Measurements from ENCODE around the gene TSPO2. TPM values are rescaled to one million over a fixed set of nuclear protein-coding genes. Genes with fewer than 3 reads are reported as not detected.

The TSPO2 gene
- total RNA-seq, 1 donor from 2014 or later = not detected

GRCh38 chr6:41080621-41081020, 38.4 kb downstream of the TSPO2 start:
- H3K4me3 ChIP-seq (ENCODE audit: low read depth, low read length) = no peak overlapping the region
- DNase-seq (ENCODE audit: low read depth) (no peak), FAIRE-seq (no peak)
- H3K36me3 ChIP-seq (ENCODE audit: control insufficient read depth, insufficient read depth, low read length) = peaks cover 13% of the 10 kb centered on the region
- no peak for TF ChIP-seq CTCF (IDR thresholded peaks at IDR 0.05; ENCODE audit: insufficient read depth, low read length, severe bottlenecking)
- H3K27me3 ChIP-seq (ENCODE audit: control insufficient read depth, insufficient read depth, low read length) = no peaks in the 10 kb centered on the region

- no peaks in the 10 kb centered on the region for H3K27me3 ChIP-seq (ENCODE audit: control insufficient read depth, insufficient read depth, low read length)
- no peak for FAIRE-seq
- DNase-seq (ENCODE audit: low read depth) = no peak
- peaks cover 15% of the 10 kb centered on the region for H3K36me3 ChIP-seq (ENCODE audit: control insufficient read depth, insufficient read depth, low read length)
- TF ChIP-seq CTCF (IDR thresholded peaks at IDR 0.05; ENCODE audit: insufficient read depth, low read length, severe bottlenecking) = no peak
- no peak overlapping the region for H3K4me3 ChIP-seq (ENCODE audit: low read depth, low read length)
These were observed 40.8 kb downstream of the TSPO2 start for GRCh38 chr6:41083072-41083471.

- DNase-seq (ENCODE audit: low read depth) (no peak), FAIRE-seq (no peak)
- Histone ChIP-seq H3K36me3 (ENCODE audit: control insufficient read depth, insufficient read depth, low read length) (peaks cover 11% of the 10 kb centered on the region), H3K27me3 (ENCODE audit: control insufficient read depth, insufficient read depth, low read length) (no peaks in the 10 kb centered on the region), H3K4me3 (ENCODE audit: low read depth, low read length) (no peak overlapping the region)
- TF ChIP-seq CTCF (IDR thresholded peaks at IDR 0.05; ENCODE audit: insufficient read depth, low read length, severe bottlenecking) = no peak
These were observed 42.9 kb downstream of the TSPO2 start for GRCh38 chr6:41085182-41085581.

GRCh38 chr6:41088451-41088850, 46.2 kb downstream of the TSPO2 start:
- no peak for TF ChIP-seq CTCF (IDR thresholded peaks at IDR 0.05; ENCODE audit: insufficient read depth, low read length, severe bottlenecking)
- DNase-seq (ENCODE audit: low read depth) (no peak), FAIRE-seq (no peak)
- H3K36me3 ChIP-seq (ENCODE audit: control insufficient read depth, insufficient read depth, low read length) = peaks cover 19% of the 10 kb centered on the region
- H3K4me3 ChIP-seq (ENCODE audit: low read depth, low read length) = no peak overlapping the region
- H3K27me3 ChIP-seq (ENCODE audit: control insufficient read depth, insufficient read depth, low read length) = no peaks in the 10 kb centered on the region

- no peaks in the 10 kb centered on the region for H3K27me3 ChIP-seq (ENCODE audit: control insufficient read depth, insufficient read depth, low read length)
- no peak overlapping the region for H3K4me3 ChIP-seq (ENCODE audit: low read depth, low read length)
- peaks cover 27% of the 10 kb centered on the region for H3K36me3 ChIP-seq (ENCODE audit: control insufficient read depth, insufficient read depth, low read length)
- no peak for TF ChIP-seq CTCF (IDR thresholded peaks at IDR 0.05; ENCODE audit: insufficient read depth, low read length, severe bottlenecking)
- DNase-seq (ENCODE audit: low read depth) (no peak), FAIRE-seq (no peak)
These were observed 48.8 kb downstream of the TSPO2 start for GRCh38 chr6:41090841-41091761.

All from bronchial epithelial cell (primary cell).